Right atrium auricular region (tissue), 2 donors: ENCODE results near the gene PGM5. TPM values are rescaled to one million over a fixed set of nuclear protein-coding genes. Genes with fewer than 3 reads are reported as not detected.
A peak's percentile ranks its signal among the peaks of the same experiment; 100 is the strongest.

ENCODE experiments used
- DNase-seq: peaks from one replicate; pipeline ENCODE4 v3.0.0-alpha.2; 2019; ENCODE audit warnings: low spot score
- H3K27ac ChIP-seq, 2 donors: fragments of 200-600 bp; sonication (generic); 1 replicate in 1 of 2; 2 replicates in 1 of 2; pipeline ENCODE4 v1.5.1; 2016 to 2019
- H3K27me3 ChIP-seq, 2 donors: fragments of 200-600 bp; sonication (generic); one replicate each; pipeline versions ENCODE4 v1.5.1 to v1.6.0; 2017 to 2019
- H3K36me3 ChIP-seq: fragments of 200-600 bp; sonication (generic); one replicate; pipeline ENCODE4 v1.5.1; 2016
- H3K4me1 ChIP-seq, 2 donors: fragments of 200-600 bp; sonication (generic); one replicate each; pipeline versions ENCODE4 v1.5.1 to v1.6.0; 2017 to 2019
- H3K4me3 ChIP-seq, 2 donors: fragments of 200-600 bp; sonication (generic); 1 replicate in 1 of 2; 2 replicates in 1 of 2; pipeline ENCODE4 v1.5.1; 2017 to 2019; ENCODE audit warnings: mild to moderate bottlenecking in 1 of 2, moderate library complexity in 1 of 2
- H3K9me3 ChIP-seq, 2 donors: fragments of 200-600 bp; sonication (generic); one replicate each; pipeline ENCODE4 v1.5.1; 2019
- CTCF ChIP-seq, 2 donors: fragments of 200-600 bp; sonication (generic); IDR thresholded peaks; one replicate each; pipeline ENCODE4 v1.5.1; 2019; ENCODE audit warnings: antibody characterized with exemption in 2 of 2
- total RNA-seq, 2 donors: library from RNA; depleted of rRNA; stranded (reverse); fragments of >200 nt; gene quantifications; one replicate each; pipeline ENCODE4 v1.1.0, GENCODE V29; 2016

The PGM5 gene
- total RNA-seq, 2 donors from 2014 or later = 274 to 281 TPM

DNA sequence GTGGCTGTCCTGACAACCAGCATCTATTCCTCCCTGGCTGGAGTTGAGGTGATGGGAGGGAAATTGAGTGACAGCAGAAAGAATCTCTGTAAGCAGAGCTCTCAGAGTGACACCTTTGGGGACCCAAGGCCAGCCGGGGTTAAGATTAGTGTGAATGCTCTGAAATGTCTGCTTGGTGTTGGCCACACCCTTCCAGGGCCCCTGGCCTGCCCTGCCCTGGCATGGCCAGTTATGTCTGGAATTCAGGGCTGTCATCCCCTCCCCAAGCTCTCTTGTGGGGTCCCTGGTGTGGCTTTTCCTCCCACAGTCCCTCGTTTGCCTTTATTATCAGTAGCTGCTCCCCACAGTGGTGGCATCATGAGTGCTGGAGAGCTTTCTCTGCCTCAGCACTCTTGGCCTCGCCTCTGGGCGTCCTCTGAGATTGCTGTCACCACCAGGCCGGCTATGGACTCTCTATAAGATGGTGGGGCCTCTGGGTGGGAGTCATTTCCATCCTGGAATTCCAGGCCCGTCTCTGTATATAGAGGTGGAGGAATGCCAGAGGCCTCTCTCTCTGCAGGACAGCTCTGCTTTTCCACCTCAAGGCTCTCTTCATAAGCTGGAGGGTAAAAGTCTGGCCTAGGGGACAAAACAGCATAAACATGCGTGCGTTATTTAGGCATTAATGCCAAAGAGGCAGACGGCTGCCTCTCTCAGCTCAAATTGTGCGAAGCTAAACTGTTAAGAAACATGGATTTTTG is 180.6 kb downstream of the PGM5 start:
- H3K36me3 ChIP-seq = no peaks in the 10 kb centered on the region
- H3K9me3 ChIP-seq = no peaks in the 10 kb centered on the region
- peak overlapping the region; percentile 68 to 89 for H3K27ac ChIP-seq
- no peak overlapping the region for H3K4me3 ChIP-seq
- no peaks in the 10 kb centered on the region for H3K27me3 ChIP-seq
- no peak for TF ChIP-seq CTCF (IDR thresholded peaks at IDR 0.05)
- H3K4me1 ChIP-seq = peaks cover 0 to 57% of the 10 kb centered on the region in 2 donors
- no peak for DNase-seq

DNA sequence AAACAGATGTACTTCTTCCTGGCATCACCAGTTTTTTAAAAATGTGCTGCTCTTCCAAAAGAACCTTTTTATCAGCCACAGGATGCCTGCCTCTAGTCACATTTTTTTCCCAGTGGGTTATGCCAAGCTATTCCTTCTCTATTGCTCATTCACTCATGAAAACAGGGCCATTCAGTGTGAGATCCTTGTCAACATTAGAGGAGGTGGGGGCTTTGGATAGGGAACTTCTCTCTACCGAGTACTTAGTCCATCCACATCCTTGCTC is 181.1 kb downstream of the PGM5 start:
- Histone ChIP-seq H3K4me1 (peaks cover 0 to 59% of the 10 kb centered on the region in 2 donors), H3K9me3 (no peaks in the 10 kb centered on the region), H3K4me3 (no peak overlapping the region), H3K27ac (peak overlapping the region; percentile 68 to 89), H3K27me3 (no peaks in the 10 kb centered on the region), H3K36me3 (no peaks in the 10 kb centered on the region)
- no peak for TF ChIP-seq CTCF (IDR thresholded peaks at IDR 0.05)
- DNase-seq = no peak

DNA sequence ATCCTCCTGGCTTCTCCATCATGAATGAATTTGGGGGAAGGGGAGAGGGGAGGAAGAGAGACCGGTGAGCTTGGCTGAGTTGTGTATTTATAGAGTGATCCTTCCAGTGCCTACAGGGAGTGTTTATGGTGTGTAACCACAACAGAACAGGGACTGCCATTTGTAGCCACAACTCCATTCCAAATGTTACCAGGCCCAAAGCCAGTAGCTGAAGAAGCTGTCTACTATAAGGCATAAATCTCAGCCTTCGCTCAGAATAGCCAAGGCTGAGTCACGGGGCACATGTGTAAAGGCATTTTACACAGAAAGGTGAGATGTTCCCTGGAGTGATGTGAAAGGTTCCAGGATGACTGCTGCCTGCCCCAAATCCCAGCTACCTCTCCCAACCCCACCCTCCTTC is 181.8 kb downstream of the PGM5 start:
- no peaks in the 10 kb centered on the region for H3K9me3 ChIP-seq
- DNase-seq = peak; percentile 69
- H3K27ac ChIP-seq = peak overlapping the region; percentile 68 to 89
- H3K36me3 ChIP-seq = no peaks in the 10 kb centered on the region
- H3K4me3 ChIP-seq = no peak overlapping the region
- H3K4me1 ChIP-seq = peaks cover 0 to 59% of the 10 kb centered on the region in 2 donors
- no peak for TF ChIP-seq CTCF (IDR thresholded peaks at IDR 0.05)
- H3K27me3 ChIP-seq = no peaks in the 10 kb centered on the region

DNA sequence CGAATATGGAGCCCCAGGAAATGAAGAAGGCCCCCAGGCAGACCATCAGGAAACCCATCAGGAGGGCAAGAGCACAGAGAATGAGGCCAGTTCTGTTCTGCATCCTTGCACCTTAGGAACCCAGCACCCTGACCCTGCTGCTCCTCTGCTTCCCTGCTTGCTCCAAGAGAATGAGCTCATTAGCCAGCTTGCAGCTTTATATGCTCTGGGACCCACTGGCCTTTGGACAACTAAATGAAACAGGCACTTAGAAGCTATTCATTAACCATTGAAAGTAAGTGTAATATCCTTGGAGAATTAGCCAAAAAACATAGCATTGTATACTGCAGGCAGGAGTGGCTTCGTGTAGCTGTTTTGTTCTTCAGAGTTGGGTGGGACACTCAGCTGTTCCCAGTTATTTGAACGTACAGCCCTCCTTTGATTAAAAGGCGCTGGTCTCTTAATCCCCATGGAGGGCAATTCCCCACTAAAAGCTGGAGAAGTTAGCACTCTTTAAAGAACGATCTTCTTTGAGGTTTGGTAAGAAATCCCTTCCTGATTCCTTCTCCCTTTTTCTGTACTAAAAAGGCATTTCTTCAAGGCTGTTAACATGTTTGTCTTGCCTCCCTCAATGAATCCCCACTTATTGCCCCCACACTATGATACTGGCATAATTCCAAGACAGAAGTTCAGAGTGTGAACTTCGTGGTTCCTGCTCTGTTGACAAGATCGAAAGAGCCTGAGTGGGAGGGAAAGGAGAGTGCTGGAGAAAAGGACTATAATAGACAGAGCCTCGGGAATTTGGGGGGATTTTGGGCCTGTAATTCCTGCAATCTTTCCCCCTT is 184.5 kb downstream of the PGM5 start, which contains the start of gene TMEM252:
Gene TMEM252, minus strand, starts transcription at position 172 of the 824 bp plus-strand sequence. Its CDS starts 69 bp downstream, at position 103.
- Histone ChIP-seq H3K4me3 (no peak within 1 kb of the TSS), H3K36me3 (no peaks in the 10 kb centered on the region), H3K4me1 (peaks cover 0 to 50% of the 10 kb centered on the region in 2 donors), H3K27me3 (no peaks in the 10 kb centered on the region), H3K27ac (peak within 1 kb of the TSS; percentile 1 to 89), H3K9me3 (no peaks in the 10 kb centered on the region)
- DNase-seq = no peak
- no peak for TF ChIP-seq CTCF (IDR thresholded peaks at IDR 0.05)

- no peaks in the 10 kb centered on the region for H3K27me3 ChIP-seq
- peak overlapping the region; percentile 1 to 89 for H3K27ac ChIP-seq
- no peak for DNase-seq
- H3K4me1 ChIP-seq = peaks cover 0 to 51% of the 10 kb centered on the region in 2 donors
- no peaks in the 10 kb centered on the region for H3K36me3 ChIP-seq
- H3K4me3 ChIP-seq = no peak overlapping the region
- TF ChIP-seq CTCF (IDR thresholded peaks at IDR 0.05) = no peak
- H3K9me3 ChIP-seq = no peaks in the 10 kb centered on the region
Measured at GRCh38 chr9:68541568-68541967, 185.2 kb downstream of the PGM5 start.
